HG03039 (cell line): ENCODE data around the gene PRR11.
"Not testable (repeated sequence)": the region's sequence is repeated elsewhere in the genome, so short reads cannot be mapped to it uniquely, and the experiment has no call there.

Source experiments
- ATAC-seq: cut with Tn5 transposase; IDR thresholded peaks from one replicate; pipeline ENCODE4 v1.9.1; 2021; ENCODE audit warnings: mild to moderate bottlenecking, moderate library complexity; ENCODE audit not compliant: unreplicated experiment

Gene PRR11

GRCh38 chr17:59151006-59151405, 4.5 kb upstream of the PRR11 start:
- ATAC-seq: no peak

- ATAC-seq: no peak
Measured at GRCh38 chr17:59151591-59151990, 4.0 kb upstream of the PRR11 start.

- ATAC-seq: no peak
Measured at GRCh38 chr17:59152925-59153324, 2.6 kb upstream of the PRR11 start.

- no peak for ATAC-seq
Measured at GRCh38 chr17:59154292-59154720, 1.2 kb upstream of the PRR11 start.

GRCh38 chr17:59154721-59155438, 666 bp upstream of the PRR11 start, which contains the start of gene SKA2:
SKA2 (minus strand) TSS chr17:59155186; CDS start chr17:59155163, 23 bp downstream.
- ATAC-seq: peak; percentile 76

- ATAC-seq: no peak
Measured at GRCh38 chr17:59160157-59161025, 4.8 kb downstream of the PRR11 start.

GRCh38 chr17:59161477-59161876, 5.9 kb downstream of the PRR11 start:
- ATAC-seq: no peak

GRCh38 chr17:59165933-59166342, 10.4 kb downstream of the PRR11 start:
- no peak for ATAC-seq

GRCh38 chr17:59167571-59168001, 12.0 kb downstream of the PRR11 start:
- ATAC-seq: no peak

- ATAC-seq: no peak
Measured at GRCh38 chr17:59172436-59173004, 17.0 kb downstream of the PRR11 start.

- ATAC-seq: no peak
Measured at GRCh38 chr17:59174671-59175070, 19.1 kb downstream of the PRR11 start.

GRCh38 chr17:59175076-59175475, 19.5 kb downstream of the PRR11 start:
- no peak for ATAC-seq

GRCh38 chr17:59178266-59178985, 22.9 kb downstream of the PRR11 start:
- ATAC-seq: no peak

GRCh38 chr17:59179601-59180000, 24.1 kb downstream of the PRR11 start:
- not testable (repeated sequence) for ATAC-seq

- ATAC-seq: no peak
Measured at GRCh38 chr17:59180626-59181025, 25.1 kb downstream of the PRR11 start.

- no peak for ATAC-seq
Measured at GRCh38 chr17:59181481-59181880, 25.9 kb downstream of the PRR11 start.

GRCh38 chr17:59185997-59186396, 30.5 kb downstream of the PRR11 start:
- ATAC-seq: no peak

GRCh38 chr17:59186850-59187249, 31.3 kb downstream of the PRR11 start:
- no peak for ATAC-seq

- no peak for ATAC-seq
Measured at GRCh38 chr17:59190806-59191205, 35.3 kb downstream of the PRR11 start.

- no peak for ATAC-seq
Measured at GRCh38 chr17:59193336-59193862, 37.9 kb downstream of the PRR11 start.

- ATAC-seq: no peak
Measured at GRCh38 chr17:59199398-59199797, 43.9 kb downstream of the PRR11 start.
